HG03469 (cell line): ENCODE results near the gene PIEZO1.

Experiments
- ATAC-seq: cut with Tn5 transposase; IDR thresholded peaks from one replicate; pipeline ENCODE4 v1.9.1; 2021; ENCODE audit warnings: mild to moderate bottlenecking, moderate library complexity, moderate number of reproducible peaks; ENCODE audit not compliant: unreplicated experiment

PIEZO1 gene

DNA sequence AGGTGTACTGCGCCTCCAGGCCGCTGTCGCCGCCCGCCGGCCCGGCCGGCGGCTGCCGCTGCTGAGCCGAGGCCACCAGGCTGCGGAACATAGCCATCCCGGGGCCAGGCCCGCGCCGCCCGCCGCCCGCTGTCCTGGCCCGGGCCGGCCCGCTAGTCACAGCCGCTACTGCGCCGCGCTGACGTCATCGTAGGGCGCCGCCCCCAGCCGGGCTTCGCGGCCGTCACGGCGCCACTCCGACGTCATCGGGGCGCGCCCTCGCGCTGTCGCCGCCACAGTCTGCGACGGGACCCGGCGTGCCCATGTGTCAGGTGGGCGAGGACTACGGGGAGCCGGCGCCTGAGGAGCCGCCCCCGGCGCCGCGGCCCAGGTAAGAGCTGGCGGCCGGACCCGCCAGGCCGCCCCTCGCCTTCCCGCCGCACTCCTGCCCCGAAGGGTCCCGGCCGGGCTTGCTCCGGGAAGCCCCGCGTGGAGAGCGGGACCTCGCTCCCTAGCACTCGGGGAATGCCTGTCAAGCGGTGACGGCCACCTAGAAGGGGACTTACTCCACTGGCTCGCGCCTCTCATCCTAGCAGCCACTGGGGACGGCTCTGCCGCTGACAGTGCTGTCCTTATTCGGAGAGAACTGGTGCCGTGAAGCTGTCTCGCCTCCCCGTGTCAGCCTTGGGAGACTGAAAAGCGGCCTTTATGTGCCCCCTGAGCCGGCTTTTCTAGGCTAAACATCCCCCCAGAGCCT is 78.6 kb downstream of the PIEZO1 start, which contains the start of the genes CTU2 and RNF166:
Gene CTU2 (plus strand): TSS at position 275 of the 736 bp plus-strand sequence. CDS start 28 bp downstream, at position 303.
Gene RNF166 (minus strand): TSS at position 180 of the 736 bp plus-strand sequence. CDS start 83 bp downstream, at position 97.
- peak; percentile 44 for ATAC-seq

DNA sequence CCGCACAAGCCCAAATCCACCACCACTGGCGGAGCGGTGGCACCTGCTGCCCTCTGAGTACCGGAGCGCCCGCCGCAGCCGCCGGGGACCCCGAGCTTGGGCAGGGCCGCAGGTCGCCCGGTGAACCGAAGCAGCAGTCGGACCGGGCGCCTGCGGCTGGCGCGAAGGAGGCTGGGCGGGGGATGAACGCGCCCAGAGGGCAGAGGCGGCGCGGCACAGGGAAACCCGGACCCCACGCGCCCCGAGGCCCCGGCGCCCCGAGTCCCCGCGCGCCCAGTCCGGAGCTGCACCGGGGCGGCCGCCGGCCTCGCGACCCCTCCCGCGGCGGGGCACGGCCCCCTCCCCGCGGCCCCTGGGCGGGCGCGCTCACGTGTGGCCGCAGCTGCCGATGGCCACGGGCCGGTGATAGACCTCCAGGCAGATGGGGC is 79.2 kb downstream of the PIEZO1 start:
- ATAC-seq: peak; percentile 13

DNA sequence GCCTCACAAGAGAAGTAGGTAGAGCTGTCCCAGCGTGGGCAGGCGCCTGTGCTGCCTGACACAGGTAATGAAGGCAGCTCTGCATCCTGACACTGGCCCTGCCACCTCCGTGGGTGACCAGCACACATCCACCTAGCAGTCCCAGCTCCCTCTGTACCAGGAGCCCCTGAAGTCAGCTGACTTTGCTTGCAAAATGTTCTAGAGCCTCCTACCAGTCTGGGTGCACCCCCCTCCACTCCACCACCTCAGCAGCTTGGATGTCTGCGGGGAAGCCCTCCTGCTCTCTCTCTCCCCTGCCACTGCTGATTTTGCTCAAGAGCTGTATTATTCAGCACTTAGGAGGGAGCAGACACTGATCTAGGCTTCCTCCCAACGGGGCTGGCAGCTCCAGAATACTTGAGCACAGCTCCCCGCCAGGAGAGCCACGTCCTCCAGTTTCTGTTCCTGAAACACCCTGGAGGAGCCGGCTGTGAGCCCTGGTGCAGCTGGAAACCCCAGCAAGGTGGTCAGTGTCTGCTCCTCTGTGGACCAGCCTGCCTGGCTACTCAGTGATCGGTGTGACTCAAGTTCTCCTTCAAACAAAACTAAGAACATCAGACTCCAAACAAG is 79.8 kb downstream of the PIEZO1 start:
- ATAC-seq: no peak

DNA sequence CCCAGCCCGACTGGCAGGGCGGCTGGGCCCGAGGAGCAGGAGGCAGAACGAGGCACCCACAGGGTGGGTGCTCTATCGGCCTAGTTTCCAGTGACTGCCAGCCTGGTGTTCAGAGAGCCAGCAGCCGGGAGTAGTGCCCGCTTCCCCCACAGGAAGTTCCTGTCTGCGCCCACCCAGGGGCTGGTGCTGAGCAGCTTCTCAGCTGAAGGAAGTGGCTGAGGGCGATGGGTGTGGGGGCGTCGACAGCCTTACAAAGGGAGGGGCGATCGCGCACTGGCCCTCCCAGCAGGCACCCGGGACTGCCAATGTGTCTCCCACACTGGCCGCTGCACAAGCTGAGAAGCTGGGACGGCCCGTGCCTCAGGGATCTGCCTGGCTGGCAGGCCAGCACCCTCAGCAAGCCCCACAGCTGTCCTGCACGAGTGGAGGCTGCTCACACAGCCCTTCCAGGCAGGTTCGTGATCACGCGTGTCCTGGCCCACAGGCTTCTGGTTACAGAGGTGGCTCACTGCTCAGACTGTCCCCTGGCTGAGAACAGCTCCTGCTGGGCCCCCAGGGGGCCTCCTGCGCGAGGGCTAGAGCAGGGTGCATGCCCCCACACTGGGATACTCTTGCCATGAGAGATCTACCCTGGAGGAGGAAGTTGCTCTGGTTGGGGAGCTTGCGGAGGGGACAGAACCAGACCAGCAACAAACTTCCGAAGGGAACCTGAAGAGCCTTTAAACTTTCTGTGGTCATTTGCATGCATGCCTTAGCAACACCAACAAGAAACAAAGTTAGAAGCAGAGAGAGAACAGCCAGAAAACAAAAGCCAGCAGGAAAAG is 81.3 kb downstream of the PIEZO1 start:
- no peak for ATAC-seq

DNA sequence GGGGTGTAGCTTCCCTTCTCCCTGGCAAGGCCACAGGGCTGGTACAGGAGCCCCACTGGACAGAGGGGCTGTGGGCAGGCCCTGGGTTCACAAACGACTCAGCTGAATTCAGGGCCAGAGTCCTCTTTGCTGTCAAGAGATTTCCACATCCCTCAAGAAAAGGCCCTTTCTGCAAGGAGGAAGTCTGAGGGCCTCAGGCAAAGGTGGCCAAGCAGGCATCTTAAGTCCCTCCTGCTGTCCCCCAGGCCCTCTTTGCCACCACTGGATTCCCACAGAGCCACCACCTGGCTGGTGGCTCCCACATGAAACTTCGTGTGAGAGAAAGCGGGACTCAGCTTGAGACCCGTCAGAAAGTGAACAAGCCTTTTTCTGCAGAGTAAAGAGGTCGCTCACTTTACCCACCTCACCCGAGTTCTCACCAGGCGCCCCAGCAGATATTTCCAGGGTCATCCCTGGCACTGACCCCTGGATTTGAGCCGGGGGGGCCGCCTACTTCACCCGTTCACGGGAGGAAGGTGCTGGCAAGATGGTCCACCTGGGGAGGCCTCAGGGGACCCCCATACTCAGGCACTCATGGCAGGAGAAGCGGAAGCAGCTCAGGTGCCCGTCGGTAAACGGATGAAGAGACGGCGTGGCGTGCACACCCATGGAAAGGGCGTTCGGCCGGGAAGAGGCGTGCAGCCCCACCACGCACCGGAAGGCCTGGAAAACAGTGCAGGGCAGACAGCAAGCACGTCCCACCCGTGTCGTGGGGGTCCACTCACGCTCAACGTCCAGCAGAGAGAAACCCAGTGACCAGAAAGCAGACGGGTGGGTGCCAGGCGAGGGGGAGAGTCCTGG is 82.4 kb downstream of the PIEZO1 start:
- no peak for ATAC-seq

DNA sequence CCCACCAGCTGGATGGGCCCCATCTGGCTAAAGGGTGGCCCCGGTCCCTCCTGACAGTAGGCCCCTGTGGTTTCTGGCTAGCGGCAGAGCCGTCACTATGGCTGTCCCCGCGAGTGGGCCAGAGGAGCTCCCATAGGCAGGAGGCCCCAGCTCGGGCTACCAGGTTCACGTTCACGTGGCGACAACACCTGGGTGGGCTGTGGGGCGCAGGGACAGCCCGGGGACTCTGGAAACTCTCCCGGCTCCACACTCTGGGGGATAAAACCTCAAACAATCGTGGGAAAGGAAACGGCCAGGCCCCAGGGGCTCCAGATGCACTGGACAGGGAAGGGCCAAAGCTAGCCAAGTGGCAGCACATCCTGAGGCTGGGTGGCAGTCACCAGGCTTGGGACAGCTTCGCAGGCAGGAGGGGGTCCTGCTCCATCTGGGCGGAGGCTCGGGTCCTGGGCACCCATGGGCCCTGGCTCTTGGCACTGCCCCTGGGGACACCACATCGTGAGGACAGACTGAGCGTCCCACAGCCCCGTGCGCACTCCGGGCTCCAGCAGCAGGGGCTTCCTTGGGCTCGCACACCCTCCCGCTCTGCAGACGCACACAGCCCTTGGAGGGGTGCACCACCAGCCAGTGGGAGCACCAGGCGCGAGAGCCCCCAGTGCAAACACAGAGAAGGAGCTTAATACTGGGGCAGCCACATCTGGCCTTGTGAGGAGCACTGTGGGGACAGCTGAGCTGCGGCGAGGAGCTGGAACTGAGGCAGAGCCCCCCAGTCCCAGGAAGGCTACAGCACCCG is 83.2 kb downstream of the PIEZO1 start:
- ATAC-seq: no peak

DNA sequence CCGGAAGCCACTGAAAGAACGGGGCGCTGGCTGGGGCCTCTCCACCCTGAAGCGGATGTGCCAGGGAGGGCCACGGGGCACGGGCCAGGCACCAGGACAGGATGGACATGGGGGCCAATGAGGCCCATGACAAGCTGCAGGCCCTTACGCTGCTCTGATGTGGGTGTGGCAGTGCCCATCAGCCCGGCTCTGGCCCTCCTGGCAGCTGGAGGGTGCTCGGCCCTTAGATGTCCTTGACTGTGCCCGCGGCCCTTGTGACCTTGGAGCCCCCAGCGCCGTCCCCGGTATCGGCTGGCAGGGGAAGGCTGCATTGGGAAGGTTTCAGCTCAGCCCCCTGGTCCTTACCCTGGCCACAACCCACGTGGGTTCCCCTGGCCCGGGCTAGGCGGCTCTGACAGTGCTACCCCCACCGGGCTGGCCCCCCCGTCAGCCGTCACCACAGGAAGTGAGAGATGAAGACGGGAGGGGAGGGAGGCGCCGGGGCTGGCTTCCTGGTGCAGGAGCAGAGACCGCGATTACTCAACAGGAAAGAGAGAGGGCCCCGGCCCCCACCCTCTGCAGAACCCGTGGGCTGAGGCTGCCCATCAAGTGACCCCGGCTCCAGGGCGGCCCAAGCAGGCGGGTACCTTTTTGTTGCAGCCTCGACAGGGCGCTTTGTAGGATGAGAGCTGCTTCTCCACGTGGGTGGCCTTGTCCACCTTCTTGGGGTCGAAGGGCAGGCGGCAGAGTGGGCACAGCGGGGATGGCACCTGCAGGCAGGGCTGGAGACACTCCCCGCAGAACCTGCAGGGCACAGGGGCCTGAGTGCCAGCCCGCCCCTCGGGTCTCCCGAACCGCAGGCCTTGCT is 84.2 kb downstream of the PIEZO1 start:
- no peak for ATAC-seq

DNA sequence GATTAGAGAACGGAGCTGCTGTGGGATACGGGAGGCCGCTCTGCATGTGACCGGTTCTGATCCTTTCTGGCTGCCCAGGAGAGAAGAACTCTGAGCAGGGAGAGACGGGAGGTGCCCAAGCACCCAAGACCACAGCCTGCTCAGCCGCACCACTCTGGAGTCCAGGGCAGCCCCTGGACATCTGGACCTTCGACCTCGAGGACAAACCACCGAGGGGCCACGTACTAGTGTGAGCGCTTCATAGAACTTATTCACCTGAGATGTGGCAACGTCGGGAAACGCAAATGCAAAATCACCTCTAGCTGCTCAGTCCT is 84.7 kb downstream of the PIEZO1 start:
- ATAC-seq: no peak

DNA sequence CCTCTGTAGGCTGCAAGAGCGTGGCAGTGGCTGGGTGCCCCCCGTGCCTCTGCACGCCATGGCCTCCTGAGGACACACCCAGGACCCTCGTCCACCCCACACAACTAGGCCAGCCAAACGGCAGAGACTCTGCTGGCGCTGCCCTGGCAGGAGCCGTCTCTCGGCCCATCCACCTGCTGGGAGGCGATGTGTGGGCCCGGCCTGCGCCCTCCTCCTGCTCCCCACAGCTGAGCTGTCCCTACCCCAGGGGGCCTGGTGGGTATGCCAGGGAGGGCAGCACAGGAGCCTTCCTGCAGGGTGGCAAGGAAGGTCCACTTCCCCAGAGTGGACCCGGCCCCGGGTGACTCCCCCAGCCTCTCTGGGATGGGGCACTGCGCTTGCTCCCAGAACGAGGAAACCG is 85.8 kb downstream of the PIEZO1 start:
- ATAC-seq: no peak

DNA sequence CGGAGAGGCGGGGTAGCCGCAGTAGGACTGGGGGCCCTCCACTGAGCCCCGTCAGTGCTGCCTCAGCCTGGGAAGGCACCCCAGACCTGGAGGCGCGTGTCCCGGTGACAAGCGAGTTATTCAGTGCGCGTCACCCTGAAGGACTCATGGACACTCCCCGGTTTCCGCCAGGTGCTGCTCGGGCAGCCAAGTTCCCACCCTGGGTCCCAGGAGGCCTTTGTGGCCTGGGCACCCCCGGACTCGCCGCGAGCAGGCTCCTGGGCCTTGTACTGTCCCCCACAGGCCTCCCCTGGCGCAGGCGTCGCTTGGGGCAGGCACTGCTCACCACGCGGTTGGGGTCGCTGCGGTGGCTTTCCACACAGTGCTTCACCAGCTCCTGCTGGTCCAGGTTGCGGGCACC is 86.4 kb downstream of the PIEZO1 start:
- no peak for ATAC-seq

DNA sequence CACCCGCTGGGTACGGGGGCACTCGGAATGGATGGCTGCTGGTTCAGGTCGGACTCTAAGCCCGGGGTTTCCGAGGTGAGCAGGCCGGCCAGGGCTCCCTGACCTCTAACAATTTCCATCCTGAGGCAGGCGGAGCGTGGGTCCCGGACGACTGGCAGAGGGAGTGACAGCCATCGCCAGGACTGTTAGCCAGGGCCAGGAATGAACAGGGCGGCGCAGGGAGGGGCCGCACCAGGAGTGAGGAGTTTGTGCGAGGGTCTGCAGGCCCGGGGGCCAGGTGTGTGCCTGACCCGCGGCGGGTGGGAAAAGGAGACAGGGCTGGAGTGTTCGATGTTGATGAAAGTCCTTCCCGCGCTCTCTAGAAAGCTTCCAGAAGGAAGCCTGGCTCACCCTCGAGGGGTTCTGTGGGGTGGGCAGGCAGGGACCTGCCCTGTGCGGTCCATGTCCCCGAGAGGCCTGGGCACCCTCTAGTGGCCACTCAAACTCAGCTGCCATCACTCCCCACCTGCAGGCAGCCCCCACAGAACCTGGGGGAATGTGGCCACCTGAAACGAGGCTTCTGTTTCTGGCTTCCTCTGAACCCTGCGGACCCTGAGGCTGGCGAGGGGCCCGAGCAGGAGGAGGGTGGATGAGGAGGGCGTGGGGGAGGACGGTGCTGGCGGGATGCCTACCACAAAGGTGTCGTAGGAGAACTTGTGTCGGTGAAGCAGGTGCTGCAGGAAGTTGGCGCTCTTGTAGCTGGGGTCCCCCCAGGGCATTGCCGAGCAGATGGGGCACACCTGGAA is 87.0 kb downstream of the PIEZO1 start:
- ATAC-seq: no peak

DNA sequence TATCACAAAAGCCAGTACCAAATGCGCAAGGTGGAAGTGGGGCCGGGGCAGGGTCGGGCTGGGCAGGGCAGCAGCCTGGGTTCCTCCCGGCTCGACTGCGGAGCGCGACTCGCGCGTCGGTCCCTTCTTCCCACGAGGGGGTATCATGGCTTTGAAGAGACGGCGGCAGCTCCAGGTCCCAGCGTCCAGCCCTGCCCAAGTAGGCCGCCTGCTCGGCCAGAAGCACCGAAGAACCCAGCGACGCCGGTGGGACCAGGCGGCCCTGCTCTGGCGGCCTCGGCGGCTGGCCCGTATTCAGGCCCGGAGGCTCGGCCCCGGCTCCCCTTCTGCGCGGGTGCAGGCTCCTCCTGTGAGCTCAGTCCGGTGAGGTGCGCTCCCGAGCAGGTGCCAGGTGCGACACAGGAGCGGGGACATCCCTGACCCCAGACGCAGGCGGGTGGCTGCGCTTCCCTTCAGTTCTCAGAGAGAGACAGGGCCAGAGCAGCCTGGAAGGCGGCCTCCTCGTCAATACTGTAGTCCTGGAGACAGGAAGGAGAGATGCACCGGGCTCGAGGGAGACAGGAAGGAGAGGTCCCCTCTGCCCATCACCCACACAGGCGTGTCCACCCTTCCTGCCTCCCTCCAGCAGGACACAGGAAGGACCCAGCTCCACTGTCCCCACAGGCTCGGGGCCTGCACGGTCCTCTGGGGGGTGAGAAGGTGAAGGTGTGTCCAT is 87.7 kb downstream of the PIEZO1 start:
- ATAC-seq: no peak

DNA sequence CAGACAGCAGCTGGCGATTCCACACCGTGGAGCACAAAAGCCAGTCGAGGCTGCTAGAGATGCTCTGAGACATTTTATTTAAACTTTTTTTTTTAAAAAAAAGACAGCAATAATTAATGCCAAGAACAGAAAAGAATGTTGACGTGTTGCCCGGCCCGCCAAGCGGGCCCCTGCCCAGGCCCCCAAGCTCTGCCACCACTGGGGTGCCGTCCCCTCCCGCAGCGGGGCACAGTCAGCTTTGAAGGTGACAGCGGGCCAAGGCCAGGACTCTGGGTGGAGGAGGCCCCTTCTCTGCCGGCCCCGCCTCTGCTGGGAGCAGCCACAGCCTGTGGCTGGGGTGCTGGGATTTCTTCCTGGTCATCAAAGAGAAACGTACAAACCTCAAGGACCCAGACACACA is 88.6 kb downstream of the PIEZO1 start:
- no peak for ATAC-seq

DNA sequence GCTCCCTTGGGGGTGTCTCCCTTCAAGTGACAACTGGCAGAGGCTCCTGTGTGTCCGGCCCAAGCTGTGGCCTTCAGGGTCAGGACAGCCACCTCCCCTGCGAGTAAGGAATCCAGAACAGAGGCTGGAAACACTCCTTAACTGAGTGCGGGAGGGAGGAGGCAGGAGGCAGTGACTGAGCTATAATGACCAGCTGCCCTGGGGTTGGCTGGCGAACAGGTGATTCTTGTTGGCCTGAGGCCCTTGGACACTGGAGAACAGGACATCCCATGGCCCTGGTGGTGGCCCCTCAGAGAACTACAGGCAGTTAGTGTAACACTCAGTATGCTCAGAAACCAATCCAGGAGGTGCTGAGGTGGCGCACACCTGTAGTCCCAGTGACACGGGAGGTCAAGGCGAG is 89.3 kb downstream of the PIEZO1 start:
- ATAC-seq: no peak

DNA sequence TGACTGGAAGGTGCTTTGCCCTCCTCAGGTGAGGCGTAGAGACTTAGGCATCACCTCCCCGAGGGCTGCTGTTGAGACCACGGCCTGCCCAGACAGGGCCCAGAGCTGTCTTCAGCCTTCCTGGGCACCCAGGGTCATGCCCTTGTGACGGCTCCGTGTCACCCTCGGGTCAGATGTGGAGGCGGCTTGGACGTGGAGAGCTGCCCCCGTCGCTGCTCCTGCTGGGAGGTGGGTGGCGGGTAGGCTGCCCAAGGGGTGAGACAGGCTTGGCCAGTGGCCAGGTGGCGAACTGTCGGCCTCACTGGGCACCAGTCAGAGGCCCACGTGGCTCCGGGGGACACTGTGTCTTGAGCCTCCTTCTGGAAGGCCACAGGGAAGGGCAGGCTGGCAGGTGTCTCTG is 89.8 kb downstream of the PIEZO1 start:
- no peak for ATAC-seq

DNA sequence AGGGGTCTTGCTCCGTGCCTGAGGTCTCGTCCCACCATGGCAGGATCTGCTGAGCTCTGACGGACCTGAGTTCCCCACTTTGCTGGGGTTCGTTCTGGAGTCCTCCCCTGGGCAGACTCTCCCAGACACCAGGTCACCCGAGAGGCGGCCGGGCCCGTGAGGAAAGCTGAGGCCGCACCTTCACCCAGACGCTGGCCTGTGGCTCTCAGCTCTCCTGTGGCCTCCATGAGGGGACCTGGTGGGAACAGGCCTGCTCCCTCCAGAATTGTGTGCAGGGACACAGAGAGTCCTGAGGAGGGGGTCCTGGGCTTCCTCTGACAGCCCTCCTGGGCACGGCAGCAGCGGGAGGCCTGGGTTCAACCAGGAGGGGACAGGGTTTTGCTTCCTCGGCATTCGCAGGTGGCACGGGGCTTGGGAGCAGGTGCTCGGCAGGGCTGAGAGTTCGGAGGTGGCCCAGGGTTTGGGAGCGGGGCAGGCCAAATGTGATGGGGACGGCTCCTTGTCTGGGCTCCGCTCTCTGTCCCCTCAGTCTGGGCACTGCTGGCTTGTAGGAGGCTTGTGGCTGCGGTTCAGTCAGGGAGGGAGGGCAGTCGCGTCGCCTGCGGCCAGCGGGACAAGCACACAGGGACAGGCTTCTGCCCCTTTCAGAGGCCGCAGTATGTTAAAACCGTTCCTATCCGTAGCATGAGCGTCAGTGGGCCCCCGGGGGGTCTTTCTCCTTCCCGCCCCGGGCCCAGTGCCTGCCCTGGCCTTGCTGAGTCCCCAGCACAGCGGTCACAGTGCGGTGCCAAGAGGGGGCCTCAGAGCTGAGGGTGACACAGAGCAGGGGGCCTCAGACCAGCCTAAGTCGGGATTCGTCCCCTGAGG is 90.6 kb downstream of the PIEZO1 start:
- no peak for ATAC-seq
